GM23248 (cell line): ENCODE measurements around the gene CPA2. TPM values are rescaled to one million over a fixed set of nuclear protein-coding genes. Genes with fewer than 3 reads are reported as not detected.

Source experiments
- DNase-seq: peaks from one replicate; pipeline ENCODE4 v3.0.0-alpha.2; 2015
- H2AFZ ChIP-seq: fragments of 200-600 bp; sonication (generic); 2 replicates; pipeline ENCODE4 v1.6.1; 2016; ENCODE audit warnings: antibody characterized with exemption
- H3F3A ChIP-seq: fragments of 200-600 bp; sonication (generic); 2 replicates; pipeline ENCODE4 v1.6.1; 2016; ENCODE audit warnings: mild to moderate bottlenecking, antibody characterized with exemption, mixed run types; ENCODE audit not compliant: insufficient read depth
- H3K27ac ChIP-seq: fragments of 200-600 bp; sonication (generic); 2 replicates; pipeline ENCODE4 v1.5.1; 2016; ENCODE audit warnings: mild to moderate bottlenecking
- H3K27me3 ChIP-seq: fragments of 200-600 bp; sonication (generic); replicated peaks from 2 replicates; pipeline ENCODE4 v1.6.1; 2016; ENCODE audit warnings: mild to moderate bottlenecking; ENCODE audit not compliant: insufficient read depth
- H3K36me3 ChIP-seq: fragments of 200-600 bp; sonication (generic); 2 replicates; pipeline ENCODE4 v1.6.1; 2016; ENCODE audit warnings: low read depth, mild to moderate bottlenecking
- H3K4me1 ChIP-seq: fragments of 200-600 bp; sonication (generic); 2 replicates; pipeline ENCODE4 v1.6.1; 2016; ENCODE audit warnings: mild to moderate bottlenecking; ENCODE audit not compliant: insufficient read depth
- H3K4me2 ChIP-seq: fragments of 200-600 bp; sonication (generic); one replicate; pipeline ENCODE4 v1.6.1; 2016; ENCODE audit warnings: mild to moderate bottlenecking; ENCODE audit not compliant: unreplicated experiment
- H3K4me3 ChIP-seq: fragments of 200-600 bp; sonication (generic); 2 replicates; pipeline ENCODE4 v1.5.1; 2016; ENCODE audit warnings: mild to moderate bottlenecking
- H3K79me2 ChIP-seq: fragments of 200-600 bp; sonication (generic); 2 replicates; pipeline ENCODE4 v1.6.1; 2016; ENCODE audit warnings: mild to moderate bottlenecking; ENCODE audit not compliant: insufficient read depth
- H3K9ac ChIP-seq: fragments of 200-600 bp; sonication (generic); 2 replicates; pipeline ENCODE4 v1.6.1; 2016; ENCODE audit warnings: mild to moderate bottlenecking
- H3K9me2 ChIP-seq: fragments of 200-600 bp; sonication (generic); 2 replicates; pipeline ENCODE4 v1.6.1; 2016; ENCODE audit warnings: mixed run types, mild to moderate bottlenecking, moderate library complexity; ENCODE audit not compliant: insufficient read depth
- H3K9me3 ChIP-seq: fragments of 200-600 bp; sonication (generic); one replicate; pipeline ENCODE4 v1.6.1; 2017; ENCODE audit warnings: low read depth
- H4K20me1 ChIP-seq: fragments of 200-600 bp; sonication (generic); 2 replicates; pipeline ENCODE4 v1.6.0; 2016; ENCODE audit not compliant: insufficient read depth
- EZH2 ChIP-seq: fragments of 200-600 bp; sonication (generic); IDR thresholded peaks from 2 replicates; pipeline ENCODE4 v1.6.1; 2018; ENCODE audit warnings: antibody characterized with exemption, mild to moderate bottlenecking; ENCODE audit not compliant: insufficient read depth, poor library complexity, severe bottlenecking
- EZH2phosphoT487 ChIP-seq: fragments of 200-600 bp; sonication (generic); IDR thresholded peaks from 2 replicates; pipeline ENCODE4 v1.6.1; 2018; ENCODE audit warnings: antibody characterized with exemption, moderate library complexity, mild to moderate bottlenecking, low read depth; ENCODE audit not compliant: insufficient read depth
- WGBS, 2 experiments: methylation state at CpG; one replicate each; pipeline ENCODE4 v1.1.6; 2015 to 2017; ENCODE audit warnings: low lambda C conversion rate in 2 of 2, low coverage in 1 of 2; ENCODE audit errors: missing lambda C conversion rate in 2 of 2; 5-methylcytosine and 5-hydroxymethylcytosine counted together
- in situ Hi-C: fragments of 300-500 bp; cut with MboI; formaldehyde crosslinking; loops from 2 replicates; pipeline ENCODE4 v1.15.0; 2020
- polyA plus RNA-seq: library from polyadenylated mRNA; unstranded; fragments of >200 nt; fragmentation: Nextera tagmentation; extraction: Ambion mirVana; gene quantifications from 2 replicates; pipeline ENCODE4 v1.2.1, GENCODE V29; 2016
- total RNA-seq: library from RNA; depleted of rRNA; stranded (reverse); fragments of >200 nt; shearing (Covaris generic); gene quantifications from 2 replicates; pipeline ENCODE4 v1.2.3, GENCODE V29; 2014

CPA2 gene
- total and polyA plus RNA-seq, 2 experiments from 2014 or later, result not detected

GRCh38 chr7:130266961-130267321, 278 bp downstream of the CPA2 start:
- in situ Hi-C loops, result no loop called here
- Histone ChIP-seq H3K36me3 (no peaks in the 10 kb centered on the region), H3K9me2 (no peaks in the 10 kb centered on the region), H4K20me1 (no peaks in the 10 kb centered on the region), H3K9me3 (no peaks in the 10 kb centered on the region), H2AFZ (no peak overlapping the region), H3K4me3 (no peak overlapping the region), H3K27ac (no peak overlapping the region), H3F3A (no peaks in the 10 kb centered on the region), H3K79me2 (no peaks in the 10 kb centered on the region), H3K4me2 (no peak overlapping the region), H3K4me1 (no peaks in the 10 kb centered on the region), H3K9ac (no peak overlapping the region), H3K27me3 (peaks cover 3% of the 10 kb centered on the region; the same call in 1 of the 2 replicates)
- 16 to 35% methylated on average over 1 of the region's 1 CpG for WGBS, 2 experiments
- DNase-seq, result no peak
- TF ChIP-seq EZH2phosphoT487, result no peak
- no peak for TF ChIP-seq EZH2

- Histone ChIP-seq H3K4me2 (no peak overlapping the region), H3K4me3 (no peak overlapping the region), H3K9me3 (no peaks in the 10 kb centered on the region), H3K27me3 (peaks cover 9% of the 10 kb centered on the region; the same call in 1 of the 2 replicates), H3F3A (no peaks in the 10 kb centered on the region), H2AFZ (no peak overlapping the region), H3K9me2 (no peaks in the 10 kb centered on the region), H3K27ac (no peak overlapping the region), H3K4me1 (peaks cover 11% of the 10 kb centered on the region), H4K20me1 (no peaks in the 10 kb centered on the region), H3K79me2 (no peaks in the 10 kb centered on the region), H3K36me3 (no peaks in the 10 kb centered on the region), H3K9ac (no peak overlapping the region)
- TF ChIP-seq EZH2phosphoT487, result no peak
- no peak for TF ChIP-seq EZH2
- no peak for DNase-seq
- 73 to 80% methylated on average over 6 of the region's 6 CpGs for WGBS, 2 experiments
- in situ Hi-C loops, result no loop called here
Measured at GRCh38 chr7:130268463-130269317, 2.0 kb downstream of the CPA2 start.

- in situ Hi-C loops, result no loop called here
- no peak for DNase-seq
- Histone ChIP-seq H3K27ac (no peak overlapping the region), H3K4me1 (peaks cover 15% of the 10 kb centered on the region), H2AFZ (no peak overlapping the region), H3K4me3 (no peak overlapping the region), H3K4me2 (no peak overlapping the region), H3K79me2 (no peaks in the 10 kb centered on the region), H3K9me2 (no peaks in the 10 kb centered on the region), H3F3A (no peaks in the 10 kb centered on the region), H3K9me3 (no peaks in the 10 kb centered on the region), H3K27me3 (peaks cover 9% of the 10 kb centered on the region; the same call in 1 of the 2 replicates), H3K9ac (no peak overlapping the region), H4K20me1 (no peaks in the 10 kb centered on the region), H3K36me3 (no peaks in the 10 kb centered on the region)
- WGBS, 2 experiments, result 37 to 42% methylated on average over 1 of the region's 1 CpG
- TF ChIP-seq EZH2phosphoT487, result no peak
- no peak for TF ChIP-seq EZH2
Measured at GRCh38 chr7:130269318-130269694, 2.6 kb downstream of the CPA2 start.

- H2AFZ ChIP-seq, result no peak overlapping the region
- no peaks in the 10 kb centered on the region for H3K79me2 ChIP-seq
- TF ChIP-seq EZH2phosphoT487 (no peak), EZH2 (no peak)
- DNase-seq, result no peak
- in situ Hi-C loops, result no loop called here
- no peak overlapping the region for H3K4me2 ChIP-seq
- WGBS, 2 experiments, result 88 to 91% methylated on average over 12 of the region's 12 CpGs
- no peak overlapping the region for H3K27ac ChIP-seq
- no peaks in the 10 kb centered on the region for H3K9me3 ChIP-seq
- peaks cover 15% of the 10 kb centered on the region for H3K4me1 ChIP-seq
- no peak overlapping the region for H3K9ac ChIP-seq
- peaks cover 2% of the 10 kb centered on the region; the same call in 1 of the 2 replicates for H3F3A ChIP-seq
- H3K4me3 ChIP-seq, result no peak overlapping the region
- H3K27me3 ChIP-seq, result peaks cover 6% of the 10 kb centered on the region; the same call in 1 of the 2 replicates
- no peaks in the 10 kb centered on the region for H3K9me2 ChIP-seq
- no peaks in the 10 kb centered on the region for H4K20me1 ChIP-seq
- no peaks in the 10 kb centered on the region for H3K36me3 ChIP-seq
Measured at GRCh38 chr7:130270947-130271800, 4.5 kb downstream of the CPA2 start.
